Measurements from ENCODE around the gene ABCA6.

Gene ABCA6

DNA sequence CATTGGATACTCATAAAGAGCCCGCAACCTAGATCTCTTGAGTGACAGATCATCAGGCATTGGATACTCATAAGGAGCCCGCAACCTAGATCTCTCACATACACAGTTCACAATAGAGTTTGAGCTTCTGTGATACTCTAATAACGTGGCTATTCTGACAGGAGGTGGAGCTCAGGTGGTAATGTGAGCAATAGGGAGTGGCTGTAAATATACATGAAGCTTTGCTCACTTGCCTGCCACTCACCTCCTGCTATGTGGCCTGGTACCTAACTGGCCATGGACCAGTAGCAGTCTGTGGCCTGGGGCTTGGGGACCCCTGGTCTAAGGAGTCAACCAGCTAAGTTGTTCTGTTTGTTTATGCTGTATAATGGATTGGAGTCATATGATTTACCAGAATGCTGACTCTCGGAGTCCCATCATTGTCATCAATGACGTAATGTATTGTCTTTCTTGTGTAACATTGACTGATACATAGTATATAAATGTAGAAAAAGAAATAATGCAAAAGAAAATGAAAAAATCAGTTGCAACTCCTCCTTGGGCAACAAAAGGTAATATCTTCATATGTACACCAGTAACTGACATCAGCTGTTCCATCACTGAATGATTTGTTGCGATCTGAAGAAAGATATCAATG, 98.5 kb downstream of the ABCA6 start:
- no peak for DNase-seq
- H3K36me3 ChIP-seq: no peaks in the 10 kb centered on the region
- TF ChIP-seq, protein P1, sequence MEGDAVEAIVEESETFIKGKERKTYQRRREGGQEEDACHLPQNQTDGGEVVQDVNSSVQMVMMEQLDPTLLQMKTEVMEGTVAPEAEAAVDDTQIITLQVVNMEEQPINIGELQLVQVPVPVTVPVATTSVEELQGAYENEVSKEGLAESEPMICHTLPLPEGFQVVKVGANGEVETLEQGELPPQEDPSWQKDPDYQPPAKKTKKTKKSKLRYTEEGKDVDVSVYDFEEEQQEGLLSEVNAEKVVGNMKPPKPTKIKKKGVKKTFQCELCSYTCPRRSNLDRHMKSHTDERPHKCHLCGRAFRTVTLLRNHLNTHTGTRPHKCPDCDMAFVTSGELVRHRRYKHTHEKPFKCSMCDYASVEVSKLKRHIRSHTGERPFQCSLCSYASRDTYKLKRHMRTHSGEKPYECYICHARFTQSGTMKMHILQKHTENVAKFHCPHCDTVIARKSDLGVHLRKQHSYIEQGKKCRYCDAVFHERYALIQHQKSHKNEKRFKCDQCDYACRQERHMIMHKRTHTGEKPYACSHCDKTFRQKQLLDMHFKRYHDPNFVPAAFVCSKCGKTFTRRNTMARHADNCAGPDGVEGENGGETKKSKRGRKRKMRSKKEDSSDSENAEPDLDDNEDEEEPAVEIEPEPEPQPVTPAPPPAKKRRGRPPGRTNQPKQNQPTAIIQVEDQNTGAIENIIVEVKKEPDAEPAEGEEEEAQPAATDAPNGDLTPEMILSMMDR (IDR thresholded peaks at IDR 0.05; ENCODE audit: low read depth, low read length): no peak

GRCh38 chr17:69042308-69042707, 99.4 kb downstream of the ABCA6 start:
- no peaks in the 10 kb centered on the region for H3K27me3 ChIP-seq (ENCODE audit: insufficient read depth, low read depth, severe bottlenecking)
- TF ChIP-seq, protein P1 (IDR thresholded peaks at IDR 0.05; ENCODE audit: low read depth, low read length): no peak
- DNase-seq: no peak

More for the DNA sequence above, 98.5 kb downstream of the ABCA6 start:
- no peak overlapping the region for H3K4me3 ChIP-seq (ENCODE audit: low read depth, low read length)
- no peaks in the 10 kb centered on the region for H3K9me3 ChIP-seq (ENCODE audit: severe bottlenecking)
- H3K27ac ChIP-seq: no peak overlapping the region
- H3K27me3 ChIP-seq (ENCODE audit: insufficient read depth, low read depth, severe bottlenecking): no peaks in the 10 kb centered on the region

DNA sequence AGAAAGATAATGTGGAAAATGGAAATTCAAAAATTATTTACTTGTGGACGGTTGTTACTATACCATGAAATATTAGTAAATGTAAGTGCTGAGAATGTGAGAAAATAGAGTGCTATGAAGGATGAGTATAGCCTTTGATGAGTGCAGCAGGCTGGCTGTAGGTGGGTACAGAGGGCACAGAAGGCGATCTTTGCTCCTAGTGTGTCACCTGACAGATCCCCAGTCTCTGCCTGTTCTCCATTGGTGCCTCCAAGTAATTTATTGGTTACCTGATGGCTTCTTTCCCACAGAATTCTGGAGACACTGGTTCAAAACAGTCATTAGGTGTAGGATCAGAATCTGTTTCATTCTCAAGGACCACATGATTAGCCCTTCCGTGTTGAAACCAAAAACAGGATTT, 109.9 kb downstream of the ABCA6 start:
- no peak overlapping the region for H3K4me3 ChIP-seq (ENCODE audit: low read depth, low read length)
- TF ChIP-seq, protein P1 (IDR thresholded peaks at IDR 0.05; ENCODE audit: low read depth, low read length): no peak
- DNase-seq: no peak
- H3K36me3 ChIP-seq: no peaks in the 10 kb centered on the region
- no peak overlapping the region for H3K27ac ChIP-seq
- no peaks in the 10 kb centered on the region for H3K27me3 ChIP-seq (ENCODE audit: insufficient read depth, low read depth, severe bottlenecking)
- no peaks in the 10 kb centered on the region for H3K9me3 ChIP-seq (ENCODE audit: severe bottlenecking)

More at GRCh38 chr17:69042308-69042707, 99.4 kb downstream of the ABCA6 start:
- no peak overlapping the region for H3K27ac ChIP-seq
- H3K36me3 ChIP-seq: no peaks in the 10 kb centered on the region
- no peaks in the 10 kb centered on the region for H3K9me3 ChIP-seq (ENCODE audit: severe bottlenecking)
- no peak overlapping the region for H3K4me3 ChIP-seq (ENCODE audit: low read depth, low read length)

- TF ChIP-seq, protein P1 (IDR thresholded peaks at IDR 0.05; ENCODE audit: low read depth, low read length): no peak
- DNase-seq: no peak
These were observed 111.5 kb downstream of the ABCA6 start for GRCh38 chr17:69030169-69030568.

More at GRCh38 chr17:69030169-69030568, 111.5 kb downstream of the ABCA6 start:
- Histone ChIP-seq H3K36me3 (no peaks in the 10 kb centered on the region), H3K27ac (no peak overlapping the region), H3K9me3 (ENCODE audit: severe bottlenecking) (no peaks in the 10 kb centered on the region), H3K4me3 (ENCODE audit: low read depth, low read length) (no peak overlapping the region), H3K27me3 (ENCODE audit: insufficient read depth, low read depth, severe bottlenecking) (no peaks in the 10 kb centered on the region)
